ENCODE measurements around the gene PRSS12.

- no peak for TF ChIP-seq CTCF (conservative IDR thresholded peaks at IDR 0.05; ENCODE audit: low read length)
- no peak for TF ChIP-seq EZH2phosphoT487 (IDR thresholded peaks at IDR 0.05; ENCODE audit: borderline replicate concordance, low read depth, low read length)
Measured at GRCh38 chr4:118331352-118331751, 21.5 kb downstream of the PRSS12 start.
